ENCODE measurements around the gene GLIS1.

DNA sequence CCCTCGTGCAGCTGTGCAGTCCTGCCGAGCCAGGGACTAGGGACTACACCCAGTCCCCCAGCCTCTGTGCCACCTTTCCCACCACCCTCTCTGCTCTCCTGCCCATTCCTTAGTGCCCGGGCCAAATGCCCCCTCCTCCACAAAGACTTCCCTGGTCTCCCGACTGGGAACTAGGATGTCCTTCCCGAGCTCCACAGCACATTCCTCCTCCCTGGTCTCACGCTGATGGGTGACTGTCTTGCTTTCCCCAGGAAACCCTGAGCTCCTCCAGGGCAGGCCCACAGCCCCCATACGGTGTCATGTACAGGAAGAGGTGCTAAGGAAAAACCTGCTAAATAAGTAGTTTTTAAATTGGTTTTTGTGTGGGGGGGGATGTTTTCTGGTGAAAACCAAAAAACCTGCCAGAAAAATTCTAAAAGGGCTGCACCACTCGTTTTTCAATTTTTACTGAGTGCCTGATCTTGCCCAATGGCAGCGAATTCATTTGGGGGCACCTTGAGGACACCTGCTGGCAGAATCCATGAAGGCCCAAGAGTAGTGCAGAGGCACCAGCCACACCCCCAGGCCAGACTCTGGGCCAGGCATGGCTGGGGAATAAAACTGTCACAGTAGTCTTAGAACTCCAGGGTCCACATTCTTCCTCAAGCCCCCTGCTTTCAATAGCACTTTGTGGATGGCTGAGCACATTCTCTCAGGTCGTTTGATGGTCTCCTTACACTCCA is 50.4 kb downstream of the GLIS1 start:
- TF ChIP-seq, protein P1, sequence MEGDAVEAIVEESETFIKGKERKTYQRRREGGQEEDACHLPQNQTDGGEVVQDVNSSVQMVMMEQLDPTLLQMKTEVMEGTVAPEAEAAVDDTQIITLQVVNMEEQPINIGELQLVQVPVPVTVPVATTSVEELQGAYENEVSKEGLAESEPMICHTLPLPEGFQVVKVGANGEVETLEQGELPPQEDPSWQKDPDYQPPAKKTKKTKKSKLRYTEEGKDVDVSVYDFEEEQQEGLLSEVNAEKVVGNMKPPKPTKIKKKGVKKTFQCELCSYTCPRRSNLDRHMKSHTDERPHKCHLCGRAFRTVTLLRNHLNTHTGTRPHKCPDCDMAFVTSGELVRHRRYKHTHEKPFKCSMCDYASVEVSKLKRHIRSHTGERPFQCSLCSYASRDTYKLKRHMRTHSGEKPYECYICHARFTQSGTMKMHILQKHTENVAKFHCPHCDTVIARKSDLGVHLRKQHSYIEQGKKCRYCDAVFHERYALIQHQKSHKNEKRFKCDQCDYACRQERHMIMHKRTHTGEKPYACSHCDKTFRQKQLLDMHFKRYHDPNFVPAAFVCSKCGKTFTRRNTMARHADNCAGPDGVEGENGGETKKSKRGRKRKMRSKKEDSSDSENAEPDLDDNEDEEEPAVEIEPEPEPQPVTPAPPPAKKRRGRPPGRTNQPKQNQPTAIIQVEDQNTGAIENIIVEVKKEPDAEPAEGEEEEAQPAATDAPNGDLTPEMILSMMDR (IDR thresholded peaks at IDR 0.05; ENCODE audit: insufficient read depth, low read depth, low read length): no peak
- TF ChIP-seq EZH2 (IDR thresholded peaks at IDR 0.05; ENCODE audit: insufficient read depth, low read length): no peak
